Endothelial cell of umbilical vein (primary cell): ENCODE measurements around the gene MYRIP. TPM values are rescaled to one million over a fixed set of nuclear protein-coding genes. Genes with fewer than 3 reads are reported as not detected.

Source experiments
- BruUV-seq: library from RNA; stranded (reverse); fragments of 400-500 nt; replicated peaks from 2 replicates; lab custom pipeline; 2021; lab: Mats Ljungman, UMichigan
- CTCF ChIA-PET: fragments of 300-600, 350-600 bp; sonication (Branson Sonifier 250); formaldehyde crosslinking; loops from one replicate; lab custom pipeline; 2021; ENCODE audit warnings: antibody characterized with exemption, inconsistent platforms; lab: Charles Lee
- POLR2A ChIA-PET: fragments of 300-600, 350-600 bp; sonication (Branson Sonifier 250); formaldehyde crosslinking; loops from one replicate; lab custom pipeline; 2021; ENCODE audit warnings: antibody characterized with exemption, inconsistent platforms; lab: Charles Lee
- DNase-seq: peaks from one replicate; pipeline ENCODE4 v3.0.0-alpha.2; 2011; ENCODE audit warnings: low read depth, low spot score
- FAIRE-seq: peaks from 2 replicates; lab custom pipeline; 2011; peaks lifted over from hg19 to GRCh38; lab: Jason Lieb, UNC
- H2AFZ ChIP-seq: 2 replicates; pipeline ENCODE4 v1.6.0; 2012; ENCODE audit warnings: low read depth, low read length, control low read depth, inconsistent platforms
- H3K27ac ChIP-seq: 2 replicates; pipeline ENCODE4 v1.5.1; 2011; ENCODE audit warnings: low read depth, mild to moderate bottlenecking, control low read depth, low read length, moderate library complexity; ENCODE audit not compliant: insufficient read depth
- H3K27me3 ChIP-seq, 2 experiments: 2 replicates each; pipeline versions ENCODE4 v1.6.0 to v1.6.1; 2011; ENCODE audit warnings: low read length in 2 of 2, mixed read lengths in 1 of 2; ENCODE audit not compliant: control insufficient read depth in 2 of 2, insufficient read depth in 2 of 2
- H3K36me3 ChIP-seq, 2 experiments: 2 replicates in 1 of 2; 3 replicates in 1 of 2; pipeline ENCODE4 v1.5.1; 2011; ENCODE audit warnings: low read length in 2 of 2, mild to moderate bottlenecking in 1 of 2, moderate library complexity in 1 of 2; ENCODE audit not compliant: control insufficient read depth in 2 of 2, insufficient read depth in 2 of 2; ENCODE audit errors: extremely low read depth in 1 of 2
- H3K4me1 ChIP-seq: 3 replicates; pipeline ENCODE4 v1.5.1; 2011; ENCODE audit warnings: mild to moderate bottlenecking, low read length; ENCODE audit not compliant: control insufficient read depth, insufficient read depth; ENCODE audit errors: extremely low read depth
- H3K4me2 ChIP-seq: 2 replicates; pipeline ENCODE4 v1.6.1; 2011; ENCODE audit warnings: low read length, control low read depth, mixed read lengths; ENCODE audit not compliant: insufficient read depth
- H3K4me3 ChIP-seq, 3 experiments: fragments of 200-600 bp in 1 of 3; sonication (generic), shearing (Covaris generic) in 1 of 3; replicated peaks in 1 of 3; 2 replicates each; pipeline ENCODE4 v1.5.1; 2011 to 2016; ENCODE audit warnings: control low read depth in 3 of 3, low read length in 3 of 3, mild to moderate bottlenecking in 2 of 3, inconsistent platforms in 1 of 3, low read depth in 1 of 3, moderate library complexity in 1 of 3; ENCODE audit not compliant: insufficient read depth in 1 of 3
- H3K79me2 ChIP-seq: 2 replicates; pipeline ENCODE4 v1.6.0; 2012; ENCODE audit warnings: low read length, inconsistent platforms; ENCODE audit not compliant: control insufficient read depth, insufficient read depth
- H3K9ac ChIP-seq: replicated peaks from 2 replicates; pipeline ENCODE3; 2011; ENCODE audit warnings: low read length, control low read depth; ENCODE audit not compliant: insufficient read depth; ENCODE audit errors: extremely low read depth
- H3K9me1 ChIP-seq: replicated peaks from 3 replicates; pipeline ENCODE4 v1.6.0; 2011; ENCODE audit warnings: mild to moderate bottlenecking, low read length; ENCODE audit not compliant: control insufficient read depth, insufficient read depth; ENCODE audit errors: extremely low read depth
- H3K9me3 ChIP-seq: replicated peaks from 2 replicates; pipeline ENCODE4 v1.5.1; 2012; ENCODE audit warnings: low read length, inconsistent platforms; ENCODE audit not compliant: control insufficient read depth, insufficient read depth
- H4K20me1 ChIP-seq: replicated peaks from 2 replicates; pipeline ENCODE3; 2011; ENCODE audit warnings: mild to moderate bottlenecking, low read length; ENCODE audit not compliant: control insufficient read depth, insufficient read depth; ENCODE audit errors: extremely low read depth
- EZH2 ChIP-seq: IDR thresholded peaks from 2 replicates; pipeline ENCODE4 v1.6.1; 2012; ENCODE audit warnings: borderline replicate concordance, low read depth, mild to moderate bottlenecking, moderate library complexity, low read length, inconsistent platforms; ENCODE audit not compliant: severe bottlenecking
- GATA2 ChIP-seq: IDR thresholded peaks from 2 replicates; pipeline ENCODE4 v1.7.0; 2011; ENCODE audit warnings: low read depth, mild to moderate bottlenecking, moderate library complexity, mixed read lengths, low read length; ENCODE audit not compliant: insufficient read length, insufficient read depth
- JUN ChIP-seq: IDR thresholded peaks from 2 replicates; pipeline ENCODE4 v1.6.1; 2011; ENCODE audit warnings: borderline replicate concordance, low read depth; ENCODE audit not compliant: insufficient read length, insufficient read depth
- MAX ChIP-seq: IDR thresholded peaks from 2 replicates; pipeline ENCODE4 v1.6.1; 2011; ENCODE audit not compliant: insufficient read depth, insufficient read length
- MYC ChIP-seq: IDR thresholded peaks from one replicate; pipeline ENCODE4 v1.6.1; 2011; ENCODE audit warnings: mild to moderate bottlenecking, low read depth, low read length
- POLR2A ChIP-seq: IDR thresholded peaks from 2 replicates; pipeline ENCODE4 v1.6.1; 2012; ENCODE audit warnings: low read depth, mild to moderate bottlenecking, control low read depth, low read length
- POLR2AphosphoS5 ChIP-seq: IDR thresholded peaks from 2 replicates; pipeline ENCODE4 v1.6.1; 2012; ENCODE audit warnings: low read depth, mild to moderate bottlenecking, control low read depth, low read length, moderate library complexity; ENCODE audit not compliant: insufficient read depth
- dilution Hi-C: fragments of 300-500 bp; cut with MboI; formaldehyde crosslinking; loops from one replicate; pipeline ENCODE4 v1.15.0; 2019; ENCODE audit warnings: low sequenced_read_pairs; ENCODE audit not compliant: extremely low pct_ligation_motif_present
- intact Hi-C: fragments of 100-400 bp; cut with micrococcal nuclease; formaldehyde crosslinking; loops from one replicate; pipeline ENCODE4 v1.10.0; 2022
- polyA plus RNA-seq, 4 experiments: library from polyadenylated mRNA; depleted of rRNA in 3 of 4; stranded (reverse) in 3 of 4; unstranded in 1 of 4; fragments of >200 nt; gene quantifications; 2 replicates each; pipeline versions ENCODE4 v1.2.1 to v1.2.3, GENCODE V29; 2011 to 2012; ENCODE audit warnings: missing spikeins in 1 of 4
- total RNA-seq: library from RNA; stranded (reverse); gene quantifications from 2 replicates; pipeline ENCODE4 v1.2.3, GENCODE V29; 2021
- TF ChIP-seq, protein P1 (sequence below), 2 donors: IDR thresholded peaks; 1 replicate in 1 of 2; 2 replicates in 1 of 2; pipeline ENCODE4 v1.5.1; 2011; ENCODE audit warnings: low read length in 2 of 2, mild to moderate bottlenecking in 2 of 2, moderate library complexity in 2 of 2, control low read depth in 1 of 2, inconsistent platforms in 1 of 2, low read depth in 1 of 2; ENCODE audit not compliant: insufficient read depth in 1 of 2; ENCODE audit errors: extremely low read depth in 1 of 2

The MYRIP gene
- total and polyA plus RNA-seq, 2 donors (not counting 3 experiments of a cell fraction or from before 2014, with no cell fraction given) = 6.7 to 11.9 TPM

- TF ChIP-seq GATA2 (no peak), POLR2A (no peak), JUN (no peak), POLR2AphosphoS5 (no peak), MAX (no peak), MYC (no peak), EZH2 (no peak)
- TF ChIP-seq, protein P1, sequence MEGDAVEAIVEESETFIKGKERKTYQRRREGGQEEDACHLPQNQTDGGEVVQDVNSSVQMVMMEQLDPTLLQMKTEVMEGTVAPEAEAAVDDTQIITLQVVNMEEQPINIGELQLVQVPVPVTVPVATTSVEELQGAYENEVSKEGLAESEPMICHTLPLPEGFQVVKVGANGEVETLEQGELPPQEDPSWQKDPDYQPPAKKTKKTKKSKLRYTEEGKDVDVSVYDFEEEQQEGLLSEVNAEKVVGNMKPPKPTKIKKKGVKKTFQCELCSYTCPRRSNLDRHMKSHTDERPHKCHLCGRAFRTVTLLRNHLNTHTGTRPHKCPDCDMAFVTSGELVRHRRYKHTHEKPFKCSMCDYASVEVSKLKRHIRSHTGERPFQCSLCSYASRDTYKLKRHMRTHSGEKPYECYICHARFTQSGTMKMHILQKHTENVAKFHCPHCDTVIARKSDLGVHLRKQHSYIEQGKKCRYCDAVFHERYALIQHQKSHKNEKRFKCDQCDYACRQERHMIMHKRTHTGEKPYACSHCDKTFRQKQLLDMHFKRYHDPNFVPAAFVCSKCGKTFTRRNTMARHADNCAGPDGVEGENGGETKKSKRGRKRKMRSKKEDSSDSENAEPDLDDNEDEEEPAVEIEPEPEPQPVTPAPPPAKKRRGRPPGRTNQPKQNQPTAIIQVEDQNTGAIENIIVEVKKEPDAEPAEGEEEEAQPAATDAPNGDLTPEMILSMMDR (IDR thresholded peaks at IDR 0.05; ENCODE audit: extremely low read depth in 1 of 2, insufficient read depth in 1 of 2, low read depth in 1 of 2, low read length in 2 of 2) = no peak
- ChIA-PET CTCF (no interaction called here), POLR2A (no interaction called here)
- H3K27me3 ChIP-seq = no peaks in the 10 kb centered on the region
- H3K36me3 ChIP-seq = peaks cover 0 to 6% of the 10 kb centered on the region in 2 experiments
- dilution Hi-C loops (no loop called here), intact Hi-C loops (no loop called here)
- H3K27ac ChIP-seq = no peak overlapping the region
- no peaks in the 10 kb centered on the region for H4K20me1 ChIP-seq
- no peak for FAIRE-seq
- no peaks in the 10 kb centered on the region for H3K9me3 ChIP-seq
- H3K79me2 ChIP-seq = no peaks in the 10 kb centered on the region
- no peak overlapping the region for H3K9ac ChIP-seq
- H3K4me2 ChIP-seq = no peak overlapping the region
- no peak overlapping the region for H2AFZ ChIP-seq
- H3K9me1 ChIP-seq = no peaks in the 10 kb centered on the region
- H3K4me3 ChIP-seq = no peak overlapping the region
- BruUV-seq = no TSS peak
- no peaks in the 10 kb centered on the region for H3K4me1 ChIP-seq
- no peak for DNase-seq
Measured at GRCh38 chr3:40258555-40258954, 449.1 kb downstream of the MYRIP start.
